ENCODE results near the gene MOB4. TPM values are rescaled to one million over a fixed set of nuclear protein-coding genes. Genes with fewer than 3 reads are reported as not detected.

Gene MOB4
- total RNA-seq, 1 experiment from 2014 or later, result 28.3 TPM

- DNase-seq, result no peak
- CTCF ChIA-PET, result no interaction called here
- H3K36me3 Mint-ChIP-seq (ENCODE audit: insufficient read depth, unreplicated experiment), result peaks cover 5% of the 10 kb centered on the region
- no peaks in the 10 kb centered on the region for H3K27me3 Mint-ChIP-seq (ENCODE audit: unreplicated experiment)
- H3K9me3 Mint-ChIP-seq (ENCODE audit: low read depth, unreplicated experiment), result no peaks in the 10 kb centered on the region
- no peaks in the 10 kb centered on the region for H3K4me1 Mint-ChIP-seq (ENCODE audit: low read depth, unreplicated experiment)
- H3K4me3 Mint-ChIP-seq (ENCODE audit: low read depth, unreplicated experiment), result no peak overlapping the region
- intact Hi-C loops (cut with micrococcal nuclease; ENCODE audit: unreplicated experiment), result no loop called here
- TF ChIP-seq, protein P1, sequence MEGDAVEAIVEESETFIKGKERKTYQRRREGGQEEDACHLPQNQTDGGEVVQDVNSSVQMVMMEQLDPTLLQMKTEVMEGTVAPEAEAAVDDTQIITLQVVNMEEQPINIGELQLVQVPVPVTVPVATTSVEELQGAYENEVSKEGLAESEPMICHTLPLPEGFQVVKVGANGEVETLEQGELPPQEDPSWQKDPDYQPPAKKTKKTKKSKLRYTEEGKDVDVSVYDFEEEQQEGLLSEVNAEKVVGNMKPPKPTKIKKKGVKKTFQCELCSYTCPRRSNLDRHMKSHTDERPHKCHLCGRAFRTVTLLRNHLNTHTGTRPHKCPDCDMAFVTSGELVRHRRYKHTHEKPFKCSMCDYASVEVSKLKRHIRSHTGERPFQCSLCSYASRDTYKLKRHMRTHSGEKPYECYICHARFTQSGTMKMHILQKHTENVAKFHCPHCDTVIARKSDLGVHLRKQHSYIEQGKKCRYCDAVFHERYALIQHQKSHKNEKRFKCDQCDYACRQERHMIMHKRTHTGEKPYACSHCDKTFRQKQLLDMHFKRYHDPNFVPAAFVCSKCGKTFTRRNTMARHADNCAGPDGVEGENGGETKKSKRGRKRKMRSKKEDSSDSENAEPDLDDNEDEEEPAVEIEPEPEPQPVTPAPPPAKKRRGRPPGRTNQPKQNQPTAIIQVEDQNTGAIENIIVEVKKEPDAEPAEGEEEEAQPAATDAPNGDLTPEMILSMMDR (IDR thresholded peaks at IDR 0.05; ENCODE audit: unreplicated experiment), result no peak
- BruUV-seq (replicated peaks), result no TSS peak
- no peak overlapping the region for H3K27ac Mint-ChIP-seq (ENCODE audit: unreplicated experiment)
Measured at GRCh38 chr2:197555467-197555866, 39.6 kb downstream of the MOB4 start.

GRCh38 chr2:197556456-197556855 lies 40.6 kb downstream of the MOB4 start:
- CTCF ChIA-PET, result no interaction called here
- TF ChIP-seq, protein P1 (IDR thresholded peaks at IDR 0.05; ENCODE audit: unreplicated experiment), result no peak
- intact Hi-C loops (cut with micrococcal nuclease; ENCODE audit: unreplicated experiment), result no loop called here

GRCh38 chr2:197558393-197558792 lies 42.5 kb downstream of the MOB4 start:
- TF ChIP-seq, protein P1 (IDR thresholded peaks at IDR 0.05; ENCODE audit: unreplicated experiment), result no peak
- BruUV-seq (replicated peaks), result no TSS peak
- no peak overlapping the region for H3K4me3 Mint-ChIP-seq (ENCODE audit: low read depth, unreplicated experiment)
- CTCF ChIA-PET, result no interaction called here
- intact Hi-C loops (cut with micrococcal nuclease; ENCODE audit: unreplicated experiment), result no loop called here
- no peaks in the 10 kb centered on the region for H3K4me1 Mint-ChIP-seq (ENCODE audit: low read depth, unreplicated experiment)
- no peak for DNase-seq
- H3K9me3 Mint-ChIP-seq (ENCODE audit: low read depth, unreplicated experiment), result no peaks in the 10 kb centered on the region
- H3K27me3 Mint-ChIP-seq (ENCODE audit: unreplicated experiment), result no peaks in the 10 kb centered on the region
- no peak overlapping the region for H3K27ac Mint-ChIP-seq (ENCODE audit: unreplicated experiment)
- H3K36me3 Mint-ChIP-seq (ENCODE audit: insufficient read depth, unreplicated experiment), result peaks cover 4% of the 10 kb centered on the region

More at GRCh38 chr2:197556456-197556855, 40.6 kb downstream of the MOB4 start:
- no peaks in the 10 kb centered on the region for H3K9me3 Mint-ChIP-seq (ENCODE audit: low read depth, unreplicated experiment)
- no peak overlapping the region for H3K4me3 Mint-ChIP-seq (ENCODE audit: low read depth, unreplicated experiment)
- DNase-seq, result no peak
- no peak overlapping the region for H3K27ac Mint-ChIP-seq (ENCODE audit: unreplicated experiment)
- H3K4me1 Mint-ChIP-seq (ENCODE audit: low read depth, unreplicated experiment), result no peaks in the 10 kb centered on the region
- no peaks in the 10 kb centered on the region for H3K27me3 Mint-ChIP-seq (ENCODE audit: unreplicated experiment)
- no TSS peak for BruUV-seq (replicated peaks)
- H3K36me3 Mint-ChIP-seq (ENCODE audit: insufficient read depth, unreplicated experiment), result peaks cover 5% of the 10 kb centered on the region

- Mint-ChIP-seq H3K27ac (ENCODE audit: unreplicated experiment) (no peak overlapping the region), H3K36me3 (ENCODE audit: insufficient read depth, unreplicated experiment) (no peaks in the 10 kb centered on the region), H3K27me3 (ENCODE audit: unreplicated experiment) (no peaks in the 10 kb centered on the region), H3K4me1 (ENCODE audit: low read depth, unreplicated experiment) (no peaks in the 10 kb centered on the region), H3K9me3 (ENCODE audit: low read depth, unreplicated experiment) (no peaks in the 10 kb centered on the region), H3K4me3 (ENCODE audit: low read depth, unreplicated experiment) (no peak overlapping the region)
- TF ChIP-seq, protein P1 (IDR thresholded peaks at IDR 0.05; ENCODE audit: unreplicated experiment), result no peak
- intact Hi-C loops (cut with micrococcal nuclease; ENCODE audit: unreplicated experiment), result no loop called here
- no peak for DNase-seq
- BruUV-seq (replicated peaks), result no TSS peak
- CTCF ChIA-PET, result no interaction called here
Measured at GRCh38 chr2:197559681-197560080, 43.8 kb downstream of the MOB4 start.
